HCT116 (cell line): Measurements from ENCODE around the gene MSH3. TPM values are rescaled to one million over a fixed set of nuclear protein-coding genes. Genes with fewer than 3 reads are reported as not detected.

Source experiments
- ATAC-seq: fragments of 200-7000 bp; cut with Tn5 transposase; 2 replicates; pipeline ENCODE4 v1.9.1; 2020; ENCODE audit warnings: mild to moderate bottlenecking, moderate library complexity
- BruUV-seq: library from RNA; stranded (reverse); fragments of 400-500 nt; replicated peaks from 2 replicates; lab custom pipeline; 2021; lab: Mats Ljungman, UMichigan
- CTCF ChIA-PET: fragments of 300-600 bp; sonication (Branson Sonifier 250); formaldehyde crosslinking; loops from one replicate; lab custom pipeline; 2021; ENCODE audit warnings: antibody characterized with exemption; lab: Charles Lee
- POLR2A ChIA-PET: fragments of 300-600, 350-600 bp; sonication (Branson Sonifier 250); formaldehyde crosslinking; loops from one replicate; lab custom pipeline; 2021; ENCODE audit warnings: antibody characterized with exemption; lab: Charles Lee
- RAD21 ChIA-PET, 2 experiments: fragments of 300-600 bp; sonication (Branson Sonifier 250); formaldehyde crosslinking; loops; one replicate each; lab custom pipeline; 2023; ENCODE audit warnings: low total read pairs in 2 of 2; ENCODE audit not compliant: uncharacterized antibody in 2 of 2, unreplicated experiment in 2 of 2, low non-redundant PET in 1 of 2; lab: Charles Lee
- DNase-seq: peaks from one replicate; pipeline ENCODE4 v3.0.0-alpha.2; 2010; ENCODE audit warnings: low read depth, low spot score
- H2AFZ ChIP-seq: fragments of 200-600 bp; shearing (Covaris generic), sonication (generic); 2 replicates; pipeline ENCODE4 v1.6.1; 2017; ENCODE audit warnings: low read depth, mixed run types, mixed read lengths, antibody characterized with exemption, low read length; ENCODE audit not compliant: poor library complexity, severe bottlenecking
- H3K27ac ChIP-seq: 2 replicates; pipeline ENCODE4 v1.5.1; 2012; ENCODE audit warnings: low read depth, low read length
- H3K27me3 ChIP-seq: fragments of 200-600 bp; sonication (generic); 2 replicates; pipeline ENCODE4 v1.6.1; 2016; ENCODE audit warnings: mixed run types, low read length, mixed read lengths; ENCODE audit not compliant: insufficient read depth
- H3K36me3 ChIP-seq, 2 experiments: fragments of 200-500 bp in 1 of 2; fragments of 200-600 bp in 1 of 2; sonication (Bioruptor generic) in 1 of 2; sonication (generic) in 1 of 2; 2 replicates each; pipeline versions ENCODE4 v1.5.1 to v1.6.1; 2014 to 2016; ENCODE audit warnings: low read length in 2 of 2, inconsistent platforms in 1 of 2, mixed read lengths in 1 of 2, mixed run types in 1 of 2; ENCODE audit not compliant: insufficient read depth in 2 of 2, control insufficient read depth in 1 of 2
- H3K4me1 ChIP-seq, 2 experiments: fragments of 200-600 bp in 1 of 2; sonication (generic) in 1 of 2; 2 replicates each; pipeline versions ENCODE4 v1.5.1 to v1.6.1; 2012 to 2017; ENCODE audit warnings: low read length in 2 of 2, inconsistent platforms in 1 of 2, mild to moderate bottlenecking in 1 of 2, mixed read lengths in 1 of 2, mixed run types in 1 of 2, moderate library complexity in 1 of 2; ENCODE audit not compliant: insufficient read depth in 2 of 2, control insufficient read depth in 1 of 2
- H3K4me2 ChIP-seq: fragments of 200-600 bp; sonication (generic); 2 replicates; pipeline ENCODE4 v1.6.1; 2017; ENCODE audit warnings: mixed run types, low read length, mixed read lengths
- H3K4me3 ChIP-seq, 2 experiments: fragments of 200-600 bp in 1 of 2; sonication (generic) in 1 of 2; replicated peaks in 1 of 2; 2 replicates each; pipeline ENCODE4 v1.5.1; 2011 to 2016; ENCODE audit warnings: low read length in 2 of 2, control low read depth in 1 of 2, low read depth in 1 of 2, mild to moderate bottlenecking in 1 of 2, mixed read lengths in 1 of 2, mixed run types in 1 of 2
- H3K79me2 ChIP-seq: fragments of 200-600 bp; sonication (generic); 2 replicates; pipeline ENCODE4 v1.6.1; 2017; ENCODE audit warnings: mild to moderate bottlenecking, mixed run types, low read length, moderate library complexity, mixed read lengths; ENCODE audit not compliant: insufficient read depth
- H3K9ac ChIP-seq: fragments of 200-600 bp; sonication (generic); 2 replicates; pipeline ENCODE4 v1.6.1; 2016; ENCODE audit warnings: low read length, mixed read lengths
- H3K9me2 ChIP-seq: fragments of 200-600 bp; sonication (generic), shearing (Covaris generic); 2 replicates; pipeline ENCODE4 v1.6.1; 2017; ENCODE audit warnings: mixed run types, mild to moderate bottlenecking, moderate library complexity; ENCODE audit not compliant: insufficient read depth
- H3K9me3 ChIP-seq, 2 experiments: fragments of 200-500 bp in 1 of 2; fragments of 200-600 bp in 1 of 2; sonication (Bioruptor generic) in 1 of 2; sonication (generic) in 1 of 2; 2 replicates each; pipeline ENCODE4 v1.6.1; 2014 to 2017; ENCODE audit warnings: low read length in 2 of 2, mixed read lengths in 2 of 2, inconsistent platforms in 1 of 2, low read depth in 1 of 2, mild to moderate bottlenecking in 1 of 2, mixed run types in 1 of 2, moderate library complexity in 1 of 2; ENCODE audit not compliant: control insufficient read depth in 1 of 2, insufficient read depth in 1 of 2
- H4K20me1 ChIP-seq: fragments of 200-600 bp; sonication (generic), shearing (Covaris generic); 2 replicates; pipeline ENCODE4 v1.6.1; 2017; ENCODE audit warnings: mixed run types, mild to moderate bottlenecking, moderate library complexity; ENCODE audit not compliant: insufficient read depth
- CEBPB ChIP-seq: IDR thresholded peaks from 2 replicates; pipeline ENCODE4 v1.6.1; 2012; ENCODE audit warnings: low read depth
- CTCF ChIP-seq, 3 experiments: fragments of 200-600 bp in 1 of 3; sonication (generic) in 1 of 3; IDR thresholded peaks in 2 of 3; conservative IDR thresholded peaks in 1 of 3; 2 replicates each; pipeline ENCODE4 v1.5.1; 2012 to 2017; ENCODE audit warnings: low read depth in 2 of 3, low read length in 2 of 3, antibody characterized with exemption in 1 of 3, borderline replicate concordance in 1 of 3, control low read depth in 1 of 3, mild to moderate bottlenecking in 1 of 3, mixed read lengths in 1 of 3, mixed run types in 1 of 3, moderate library complexity in 1 of 3; ENCODE audit not compliant: insufficient read depth in 1 of 3
- EZH2 ChIP-seq: fragments of 200-600 bp; sonication (generic); IDR thresholded peaks from 2 replicates; pipeline ENCODE4 v1.6.1; 2017; ENCODE audit warnings: antibody characterized with exemption, mixed run types
- EZH2phosphoT487 ChIP-seq: fragments of 200-600 bp; IDR thresholded peaks from 2 replicates; pipeline ENCODE4 v1.6.1; 2018; ENCODE audit warnings: antibody characterized with exemption, borderline replicate concordance
- FOSL1 ChIP-seq: IDR thresholded peaks from 2 replicates; pipeline ENCODE4 v1.6.1; 2012; ENCODE audit warnings: low read depth
- MAX ChIP-seq: IDR thresholded peaks from 2 replicates; pipeline ENCODE4 v1.6.1; 2012
- POLR2AphosphoS5 ChIP-seq: IDR thresholded peaks from 2 replicates; pipeline ENCODE4 v1.6.1; 2011; ENCODE audit warnings: mild to moderate bottlenecking, low read depth, low read length, moderate library complexity
- RAD21 ChIP-seq: IDR thresholded peaks from 2 replicates; pipeline ENCODE4 v1.6.1; 2012; ENCODE audit warnings: low read depth, mild to moderate bottlenecking
- REST ChIP-seq: IDR thresholded peaks from 2 replicates; pipeline ENCODE4 v1.6.1; 2012; ENCODE audit warnings: low read depth
- SIN3A ChIP-seq: IDR thresholded peaks from 2 replicates; pipeline ENCODE4 v1.6.1; 2012; ENCODE audit warnings: low read depth
- YY1 ChIP-seq: IDR thresholded peaks from 2 replicates; pipeline ENCODE4 v1.6.1; 2011; ENCODE audit warnings: low read length, low read depth, moderate library complexity, mild to moderate bottlenecking; ENCODE audit not compliant: insufficient replicate concordance; ENCODE audit errors: extremely low read depth
- ZBTB33 ChIP-seq: IDR thresholded peaks from 2 replicates; pipeline ENCODE4 v1.6.1; 2011; ENCODE audit warnings: mild to moderate bottlenecking, low read length, moderate library complexity; ENCODE audit not compliant: insufficient replicate concordance; ENCODE audit errors: extremely low read depth
- intact Hi-C: fragments of 100-400 bp; cut with micrococcal nuclease; formaldehyde crosslinking; loops from 2 replicates; pipeline ENCODE4 v1.10.0; 2022
- total RNA-seq: library from RNA; stranded (reverse); gene quantifications from one replicate; pipeline ENCODE4 v1.2.1, GENCODE V29; 2021; ENCODE audit not compliant: unreplicated experiment

MSH3 gene
- total RNA-seq, 1 experiment from 2014 or later, result 4.9 TPM

- ChIA-PET RAD21 (no interaction called here), POLR2A (no interaction called here), CTCF (no interaction called here)
- Histone ChIP-seq H3K4me3 (no peak overlapping the region), H3K27ac (no peak overlapping the region), H3K27me3 (no peaks in the 10 kb centered on the region), H2AFZ (no peak overlapping the region), H3K79me2 (no peaks in the 10 kb centered on the region), H3K9me3 (no peaks in the 10 kb centered on the region), H3K4me1 (no peaks in the 10 kb centered on the region), H4K20me1 (no peaks in the 10 kb centered on the region), H3K9me2 (no peaks in the 10 kb centered on the region), H3K36me3 (no peaks in the 10 kb centered on the region), H3K9ac (no peak overlapping the region), H3K4me2 (no peak overlapping the region)
- intact Hi-C loops, result no loop called here
- DNase-seq, result no peak
- ATAC-seq, result no peak
- no TSS peak for BruUV-seq
- TF ChIP-seq POLR2AphosphoS5 (no peak), CTCF (IDR thresholded peaks at IDR 0.05 in 2 of 3, conservative IDR thresholded peaks at IDR 0.05 in 1 of 3; ENCODE audit: borderline replicate concordance in 1 of 3, insufficient read depth in 1 of 3, low read depth in 2 of 3, low read length in 2 of 3) (no peak), FOSL1 (no peak), RAD21 (no peak), REST (no peak), EZH2phosphoT487 (no peak), ZBTB33 (no peak), YY1 (no peak), CEBPB (no peak), MAX (no peak), SIN3A (no peak), EZH2 (no peak)
These were observed 209.3 kb downstream of the MSH3 start for GRCh38 chr5:80863708-80864107.
